HG03103 (cell line): ENCODE data around the gene DUSP7.

ENCODE experiments used
- ATAC-seq: cut with Tn5 transposase; IDR thresholded peaks from one replicate; pipeline ENCODE4 v1.9.1; 2021; ENCODE audit warnings: low read depth; ENCODE audit not compliant: unreplicated experiment

DUSP7 gene

DNA sequence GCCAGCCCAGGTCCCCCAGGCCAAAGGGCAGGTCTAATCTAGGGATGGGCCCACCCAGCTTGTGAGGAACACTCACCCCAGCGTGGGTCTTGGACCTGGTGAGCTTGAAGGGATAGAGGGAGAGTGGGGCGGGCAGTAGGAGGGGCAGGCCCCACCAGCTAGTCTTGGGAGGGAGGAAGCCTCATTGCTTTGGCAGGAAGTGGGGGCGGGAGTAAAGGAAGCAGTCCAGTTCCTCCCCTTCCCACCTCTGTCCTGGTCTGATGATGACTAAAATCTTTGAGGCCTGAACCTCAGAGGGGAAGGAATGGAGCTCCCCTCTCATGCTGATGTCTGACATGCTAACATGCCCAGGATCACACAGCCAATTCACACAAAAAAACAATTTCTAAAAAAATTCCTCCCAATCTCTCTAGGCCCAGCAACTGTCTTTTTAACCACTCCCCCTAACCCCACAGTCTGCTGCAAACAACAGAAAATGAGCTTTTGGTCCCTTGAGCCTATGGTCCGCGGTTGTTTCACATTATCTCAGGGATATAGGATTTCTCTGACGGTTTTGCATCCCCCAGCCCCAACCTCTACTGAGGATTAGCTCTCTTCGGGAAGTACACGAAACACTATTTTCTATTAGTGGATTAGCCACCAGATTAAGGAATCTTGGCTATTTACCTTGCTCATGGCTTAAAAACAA lies 30.7 kb upstream of the DUSP7 start:
- ATAC-seq = no peak

DNA sequence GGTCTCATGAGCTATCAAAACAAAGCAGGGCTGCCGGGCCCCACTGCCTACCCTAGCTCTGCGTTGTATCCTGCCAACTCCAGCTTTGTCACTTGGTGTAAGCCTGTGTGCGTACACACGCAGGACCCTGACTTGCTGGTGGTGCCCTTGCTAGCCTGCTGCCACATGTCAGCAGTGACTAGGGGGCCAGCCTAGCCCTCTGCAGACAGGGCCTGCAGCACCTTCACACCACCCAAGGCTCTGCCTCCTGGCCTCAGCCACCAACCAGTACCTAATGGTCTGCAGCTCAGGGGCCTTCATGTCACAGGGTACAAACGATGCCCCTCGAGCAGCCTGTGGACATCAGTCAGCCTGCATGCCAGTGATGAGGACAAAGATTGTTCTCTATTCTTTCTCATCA lies 30.1 kb upstream of the DUSP7 start:
- ATAC-seq = no peak

DNA sequence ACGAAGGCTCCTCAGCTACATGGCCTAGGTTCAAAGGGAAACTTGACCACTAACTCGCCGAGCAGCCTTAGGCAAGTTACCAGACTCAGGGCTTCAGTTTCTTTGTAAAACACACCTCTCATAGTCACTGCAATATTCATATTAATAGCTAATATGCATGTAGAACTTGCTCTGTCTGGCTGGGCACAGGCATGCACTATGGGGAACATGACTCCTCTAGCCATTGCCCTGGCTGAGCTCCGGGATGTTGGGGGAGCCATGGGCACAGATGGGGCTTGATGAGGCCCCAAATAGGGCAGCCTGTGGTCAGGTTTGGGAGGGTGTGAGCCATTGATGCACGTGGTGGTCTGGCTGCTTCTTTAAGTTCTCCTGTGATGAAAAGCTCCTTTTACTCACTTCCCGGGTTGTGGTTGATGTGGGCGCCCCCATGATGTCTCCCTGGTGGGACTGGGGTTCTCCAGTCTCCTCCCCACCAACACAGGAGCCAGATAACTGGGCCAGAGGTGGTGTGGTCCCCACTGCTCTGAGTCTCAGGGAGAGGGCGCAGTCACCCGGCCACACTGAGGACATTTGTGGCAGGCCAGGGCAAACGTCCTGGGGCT lies 29.4 kb upstream of the DUSP7 start:
- no peak for ATAC-seq

DNA sequence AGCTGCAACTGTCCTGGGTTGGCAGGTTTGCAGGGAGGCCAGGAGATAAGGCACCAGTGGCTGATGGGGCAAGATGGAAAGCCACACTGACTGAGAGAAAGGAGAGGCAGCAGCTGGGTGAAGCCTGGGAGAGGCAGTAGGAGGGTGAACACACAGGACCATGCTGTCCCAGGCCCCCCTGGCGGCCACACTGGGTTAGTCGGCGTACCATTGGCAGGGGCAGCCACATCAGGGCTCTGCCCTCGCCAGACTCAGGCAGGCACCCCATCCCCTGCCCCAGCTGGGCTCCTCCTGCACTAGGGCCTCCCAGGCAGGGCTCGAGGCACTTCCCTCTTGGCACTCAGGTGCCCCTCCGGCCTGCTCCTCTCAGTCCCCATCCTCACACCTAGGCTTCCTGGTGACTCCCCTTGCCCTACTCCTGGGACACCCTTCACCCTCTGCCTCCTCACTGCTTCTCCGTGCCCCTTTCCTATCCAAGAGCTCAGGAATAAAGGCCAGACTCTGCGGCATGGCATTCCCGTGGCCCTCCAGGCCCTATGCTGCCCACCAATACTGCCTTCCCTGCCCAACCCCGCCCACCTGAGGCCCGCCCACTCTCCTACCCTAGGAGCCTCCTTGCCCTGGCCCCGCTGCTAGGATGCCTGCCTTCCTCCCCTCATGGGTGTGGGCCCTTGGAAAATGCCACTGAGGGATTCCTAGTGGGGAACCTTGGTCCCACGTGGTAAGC lies 28.7 kb upstream of the DUSP7 start:
- no peak for ATAC-seq

DNA sequence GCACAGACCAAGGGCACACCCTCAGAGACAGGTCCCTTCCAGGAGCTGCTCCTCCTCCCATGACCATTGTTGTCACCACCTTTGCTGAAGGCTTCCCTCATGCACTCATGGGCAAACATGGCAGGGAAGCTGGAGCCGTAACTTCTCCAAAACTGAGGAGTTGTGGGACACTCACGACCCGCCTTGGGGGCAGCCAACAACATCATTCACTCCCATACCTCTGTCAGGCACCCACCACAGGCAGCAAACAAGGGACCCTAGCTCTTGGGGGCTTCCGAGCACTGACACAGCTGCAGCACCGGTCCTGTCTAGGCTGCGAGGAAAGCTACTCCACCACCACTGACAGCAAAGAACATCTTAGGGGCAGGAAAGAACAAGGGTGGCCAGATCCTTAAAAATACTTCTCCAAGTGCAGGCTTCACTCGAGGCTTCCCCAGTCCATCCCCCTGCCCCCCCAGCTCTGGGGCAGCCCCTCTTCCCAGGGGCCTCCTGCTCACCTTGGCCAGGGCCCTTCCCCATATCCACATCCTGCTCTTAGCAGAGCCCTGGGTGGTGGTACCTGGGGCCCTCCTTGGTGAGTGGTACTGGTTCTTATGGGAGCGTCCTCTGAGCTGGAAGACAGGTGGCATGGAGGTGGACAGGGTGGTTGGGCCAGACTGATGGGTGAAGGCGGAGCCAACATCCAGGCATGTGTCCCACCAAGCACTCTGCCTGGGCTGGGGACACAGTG lies 28.0 kb upstream of the DUSP7 start:
- no peak for ATAC-seq

DNA sequence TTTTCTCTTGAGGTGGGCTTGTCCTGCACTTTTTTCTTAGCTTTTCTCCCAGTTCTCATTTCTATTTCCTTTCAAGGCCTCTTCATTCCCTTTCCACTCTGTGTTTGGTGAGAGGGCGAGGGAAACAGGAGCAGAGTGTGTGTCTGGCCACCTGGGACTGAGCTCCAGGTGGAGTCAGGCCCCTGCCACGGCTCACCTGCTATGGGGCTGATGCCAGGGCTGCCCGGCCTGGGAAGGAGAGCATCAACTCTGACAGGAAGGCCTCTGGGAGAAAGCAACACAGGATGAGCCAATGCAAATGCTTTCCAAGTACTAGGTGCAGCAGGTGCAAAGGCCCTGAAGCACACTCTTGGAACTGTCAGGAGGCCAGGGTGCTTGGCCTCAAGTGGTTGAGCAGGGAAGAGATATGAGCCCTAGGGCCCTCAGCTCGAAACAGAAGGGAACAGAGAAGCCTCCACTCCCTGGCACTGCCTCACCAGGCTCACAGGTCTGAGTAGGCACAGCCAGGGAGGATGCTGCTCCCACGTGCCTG lies 27.3 kb upstream of the DUSP7 start:
- no peak for ATAC-seq

DNA sequence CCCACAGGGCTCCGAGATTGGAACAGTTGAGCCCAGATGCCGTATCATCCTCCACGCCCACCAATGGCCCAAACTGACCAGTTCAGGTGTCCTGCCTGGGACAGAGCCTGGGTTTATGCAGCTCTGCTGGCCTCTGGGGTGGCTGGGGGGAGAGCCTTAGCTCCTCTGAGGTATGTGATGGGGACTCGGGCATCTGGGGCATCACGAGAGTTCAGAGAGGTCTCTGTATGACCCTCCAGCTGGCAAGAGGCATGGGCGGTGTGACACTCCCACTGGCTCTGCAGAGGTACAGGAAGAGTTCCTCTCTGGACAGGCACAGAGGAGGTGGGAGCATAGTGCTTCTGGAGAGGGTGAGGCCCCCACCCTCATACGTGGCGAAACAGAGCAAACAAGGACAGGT lies 26.6 kb upstream of the DUSP7 start:
- no peak for ATAC-seq

DNA sequence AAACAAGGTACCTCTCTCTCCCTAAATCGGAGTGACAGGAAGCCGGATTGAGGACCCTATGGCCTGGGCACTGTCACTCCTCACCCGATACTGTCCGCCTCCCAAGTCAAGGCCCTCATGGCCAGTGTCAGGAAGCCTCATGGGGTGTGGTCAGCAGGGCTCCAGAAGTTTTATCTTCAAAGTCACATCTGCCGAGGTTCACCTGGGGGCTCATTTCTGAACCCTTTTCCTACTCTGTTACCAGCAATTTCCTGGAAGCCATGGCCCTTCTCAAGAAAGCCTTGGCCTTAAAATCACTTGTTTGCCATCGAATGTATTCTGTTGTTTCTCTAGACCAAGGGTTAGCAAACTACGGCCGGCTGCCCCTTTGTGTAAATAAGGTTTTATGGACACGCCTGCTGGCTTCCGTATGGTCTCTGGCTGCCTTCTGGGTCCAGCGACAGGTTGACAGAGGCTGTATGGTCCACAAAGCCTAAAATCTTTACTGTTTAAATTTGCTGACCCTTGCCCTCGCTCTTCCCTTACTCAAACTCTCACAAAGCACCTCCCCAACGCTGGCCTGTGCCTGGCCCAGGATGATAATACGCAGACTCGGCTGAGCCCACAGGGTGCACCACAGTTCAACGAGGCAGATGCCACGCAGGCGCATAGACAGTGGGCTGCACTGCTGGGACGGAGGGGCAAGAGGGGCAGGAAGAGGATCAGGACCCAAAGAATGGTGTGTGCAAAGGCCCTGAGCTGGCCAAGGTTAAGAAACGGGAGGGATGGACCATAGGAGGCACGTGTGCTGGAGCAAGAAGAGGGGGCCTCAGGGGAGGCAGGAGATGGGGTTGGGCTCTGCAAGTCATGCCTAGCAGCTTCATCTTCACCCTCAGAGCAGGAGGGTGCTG lies 24.7 kb upstream of the DUSP7 start:
- ATAC-seq = no peak

DNA sequence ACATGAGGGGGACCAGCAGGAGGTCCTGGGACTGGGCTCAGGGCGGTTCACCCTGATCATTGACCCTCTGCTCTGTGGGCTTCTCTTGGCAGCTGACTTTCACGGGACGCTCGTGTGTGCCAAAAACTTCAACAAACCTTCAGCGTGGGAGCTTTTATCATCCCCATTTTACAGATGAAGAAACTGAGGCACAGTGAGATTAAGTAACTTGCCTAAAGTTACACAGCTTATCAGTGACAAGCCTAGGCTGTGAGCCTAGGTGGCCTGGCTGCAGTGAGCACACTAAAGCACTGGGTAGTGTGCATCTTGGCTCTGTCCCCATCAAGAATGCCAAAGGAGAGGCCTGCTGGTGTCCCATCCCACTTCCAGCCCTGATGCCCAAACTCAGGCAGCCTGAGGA lies 23.6 kb upstream of the DUSP7 start:
- ATAC-seq = no peak

DNA sequence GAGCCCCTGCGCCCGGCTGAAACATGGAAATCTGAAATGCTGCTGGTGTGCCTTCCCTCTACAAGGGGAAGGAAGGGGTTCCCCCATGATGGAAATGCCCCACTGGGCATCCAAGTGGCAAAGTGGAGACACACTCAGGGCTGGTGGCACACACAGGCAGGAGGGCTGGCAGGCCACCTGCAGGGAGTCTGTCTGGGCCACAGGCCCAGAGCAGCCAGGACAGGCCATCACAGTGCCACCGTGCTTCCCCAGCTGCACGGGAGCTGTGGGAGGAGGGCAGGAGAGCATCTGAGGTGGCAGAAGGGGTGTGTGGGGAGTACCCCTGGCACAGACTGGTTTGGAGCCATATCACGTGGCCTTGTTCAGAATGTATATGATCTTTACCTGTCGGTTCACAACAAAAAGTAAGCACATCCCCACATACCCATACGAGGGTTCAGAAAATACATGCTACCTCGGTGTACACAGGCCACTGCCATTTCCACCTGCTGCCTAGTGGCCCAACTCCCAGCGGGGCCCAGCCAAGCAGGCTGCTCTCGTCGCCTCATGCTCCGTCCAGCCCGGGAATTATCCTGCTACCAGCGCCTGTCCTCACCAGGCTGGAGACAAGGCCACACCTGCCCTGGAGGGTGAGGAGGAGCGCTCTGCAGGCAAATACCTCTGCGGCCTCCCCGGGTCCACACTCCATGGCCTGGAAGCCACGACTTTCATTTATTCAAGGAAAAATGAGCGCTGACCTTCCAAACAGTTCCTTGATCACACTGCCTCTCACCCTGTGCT lies 22.6 kb upstream of the DUSP7 start:
- ATAC-seq = no peak

DNA sequence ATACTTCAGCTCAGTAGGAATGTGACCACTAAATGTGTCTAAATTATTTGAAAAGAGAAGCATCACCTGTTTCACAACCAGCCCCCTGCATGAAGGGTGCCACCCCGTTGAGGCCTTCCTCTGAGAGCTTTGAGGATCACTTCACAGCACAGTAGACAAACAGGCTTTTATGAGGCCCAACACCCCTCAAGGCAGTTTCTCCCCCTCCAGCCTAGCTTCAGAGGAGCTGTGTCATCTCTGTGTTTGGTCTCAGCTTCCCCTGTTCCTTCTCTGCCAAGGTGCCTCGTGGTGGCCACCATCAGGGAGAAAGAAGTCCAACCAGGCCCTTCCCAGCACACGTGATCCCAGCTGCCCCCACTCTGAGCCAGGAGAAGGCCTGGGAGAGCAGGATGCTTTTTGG lies 21.6 kb upstream of the DUSP7 start:
- ATAC-seq = no peak

DNA sequence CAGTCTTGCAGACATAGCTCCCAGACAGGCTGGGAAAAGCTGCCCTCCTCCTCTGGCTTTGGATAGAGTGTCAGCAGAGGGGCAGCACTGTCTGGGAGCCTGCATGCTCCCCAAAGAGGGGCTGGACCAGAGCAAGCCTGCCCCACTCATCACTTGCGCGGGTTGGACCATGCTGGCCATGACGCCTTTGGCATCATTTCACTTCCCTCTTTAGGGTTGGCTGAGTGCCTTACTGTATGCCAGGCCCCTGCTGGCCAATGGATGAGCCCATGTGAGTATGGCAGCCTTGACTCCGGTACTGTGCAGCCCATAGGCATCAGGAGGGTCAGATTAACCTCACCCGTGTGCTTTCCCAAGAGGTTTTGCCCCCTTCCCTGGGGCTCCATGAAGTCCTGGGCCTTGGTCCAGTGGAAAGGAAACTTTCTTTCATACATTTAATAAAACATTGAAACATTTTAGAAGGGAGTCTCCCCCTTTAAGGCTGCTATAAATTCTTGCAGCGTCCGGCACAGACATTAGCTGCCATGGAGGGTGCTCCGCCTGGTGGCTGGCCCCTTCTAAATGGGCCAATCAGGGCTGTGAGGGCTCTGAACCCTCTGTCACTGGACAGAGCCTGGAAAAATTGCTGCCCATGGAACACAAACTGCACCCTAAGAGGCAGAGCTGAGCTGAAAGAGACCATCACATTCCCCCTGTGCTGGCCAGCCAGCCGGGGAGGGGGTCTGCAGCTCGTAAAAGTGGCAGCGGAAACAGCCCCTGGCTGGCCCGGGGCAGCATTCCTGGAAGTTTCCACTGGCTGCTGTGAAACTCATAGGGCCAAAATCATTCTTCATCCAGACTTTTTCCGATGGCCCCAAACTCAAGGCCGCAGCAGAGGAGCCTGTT lies 20.8 kb upstream of the DUSP7 start:
- ATAC-seq = no peak

DNA sequence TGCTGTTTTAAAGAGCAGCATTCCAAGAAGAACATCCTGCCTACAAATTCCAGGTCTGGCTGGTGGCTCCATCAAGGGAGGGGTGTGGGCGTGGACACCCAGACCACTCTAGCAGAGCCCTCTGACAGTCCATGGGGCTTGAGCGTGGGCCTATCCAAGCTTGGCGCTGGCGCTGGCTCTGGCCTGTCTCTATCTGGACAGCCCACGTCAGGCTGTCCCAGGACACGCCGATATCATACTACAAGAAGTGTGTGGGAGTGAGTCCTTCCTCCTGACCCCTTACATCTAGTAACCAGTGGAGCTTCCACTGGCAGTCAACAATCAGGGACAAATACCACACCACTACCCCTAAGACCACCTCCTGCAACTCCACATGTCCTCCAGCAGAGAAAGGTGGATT lies 17.1 kb upstream of the DUSP7 start:
- ATAC-seq = no peak

DNA sequence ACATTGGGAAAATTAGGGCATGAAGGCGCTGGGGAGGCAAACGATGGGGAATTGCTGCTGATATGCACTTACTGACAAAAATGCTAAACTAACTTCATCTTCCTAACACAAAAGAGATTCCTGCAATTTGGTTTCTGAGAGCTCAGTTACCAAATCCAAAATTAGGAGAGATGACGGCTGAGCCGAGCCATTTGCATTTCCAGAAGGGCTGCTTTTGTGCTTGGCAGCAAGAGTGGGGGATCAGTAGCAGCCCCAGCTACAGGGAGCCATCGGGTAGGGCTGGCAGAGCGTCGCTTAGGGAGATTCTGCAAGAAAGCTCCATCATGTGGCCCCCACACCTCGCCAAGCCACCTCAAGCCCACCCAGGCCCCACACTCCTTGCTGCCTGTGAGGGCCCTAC lies 16.1 kb upstream of the DUSP7 start:
- no peak for ATAC-seq

DNA sequence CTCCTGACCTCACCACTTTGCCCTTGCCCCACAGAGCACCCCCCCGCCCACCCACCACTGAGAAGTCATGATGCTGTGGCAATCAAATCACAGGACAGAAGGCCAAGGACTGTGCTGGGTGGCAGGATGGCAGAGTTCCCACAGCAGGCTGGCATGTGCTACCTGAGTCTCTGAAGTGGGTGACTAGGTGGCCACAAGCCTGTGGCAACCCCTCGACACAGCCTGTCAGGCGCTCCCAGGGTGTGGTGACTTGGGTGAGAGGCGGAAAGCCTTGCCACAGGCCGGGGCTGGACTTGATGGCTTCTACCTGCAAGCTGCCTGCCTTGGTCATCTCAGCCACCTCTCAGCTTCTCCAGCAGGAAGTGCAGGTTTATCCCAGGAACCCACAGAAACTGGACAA lies 15.6 kb upstream of the DUSP7 start:
- no peak for ATAC-seq

DNA sequence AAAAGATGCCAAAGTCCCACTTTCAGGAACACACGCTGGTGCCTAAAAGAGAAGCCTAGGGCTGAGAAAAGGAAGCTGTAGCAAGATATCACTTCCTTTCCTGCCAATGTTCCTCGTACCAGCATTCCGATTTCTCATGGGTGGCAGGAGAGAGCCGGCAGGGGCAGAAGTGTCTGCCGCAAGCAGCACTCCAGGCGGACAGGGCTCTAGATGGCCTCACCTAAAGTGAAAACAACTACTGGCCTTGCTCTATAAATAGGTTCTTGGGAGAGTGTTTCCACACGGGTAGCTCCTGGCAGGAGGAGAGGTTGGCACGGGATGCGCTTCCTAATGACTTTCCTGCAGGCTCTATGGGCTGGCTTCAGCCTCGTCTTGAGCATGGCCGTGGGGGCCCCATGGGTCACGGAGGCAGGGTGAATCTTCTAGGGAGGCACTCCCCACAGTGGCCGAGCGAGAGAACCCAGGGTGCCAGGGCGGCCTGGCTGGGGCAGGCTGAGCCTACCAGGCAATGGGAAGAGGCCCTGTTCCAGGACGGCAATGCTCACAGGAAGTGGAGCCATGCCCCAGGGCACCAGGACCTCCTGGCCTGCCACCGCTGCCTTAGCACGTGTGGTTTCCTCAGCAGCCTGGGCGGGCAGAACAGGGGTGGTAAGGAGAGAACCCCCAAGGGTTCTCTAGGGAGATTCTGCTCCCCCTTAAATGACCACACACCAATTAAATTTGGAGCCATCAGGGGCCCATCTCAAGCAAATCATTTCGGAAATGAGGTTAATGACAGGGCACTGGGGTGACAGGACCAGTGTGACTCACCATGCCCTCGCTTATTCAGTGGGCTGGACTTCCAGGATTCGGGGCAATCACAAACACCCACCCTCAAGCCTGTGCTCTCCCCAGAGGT lies 14.6 kb upstream of the DUSP7 start:
- no peak for ATAC-seq

DNA sequence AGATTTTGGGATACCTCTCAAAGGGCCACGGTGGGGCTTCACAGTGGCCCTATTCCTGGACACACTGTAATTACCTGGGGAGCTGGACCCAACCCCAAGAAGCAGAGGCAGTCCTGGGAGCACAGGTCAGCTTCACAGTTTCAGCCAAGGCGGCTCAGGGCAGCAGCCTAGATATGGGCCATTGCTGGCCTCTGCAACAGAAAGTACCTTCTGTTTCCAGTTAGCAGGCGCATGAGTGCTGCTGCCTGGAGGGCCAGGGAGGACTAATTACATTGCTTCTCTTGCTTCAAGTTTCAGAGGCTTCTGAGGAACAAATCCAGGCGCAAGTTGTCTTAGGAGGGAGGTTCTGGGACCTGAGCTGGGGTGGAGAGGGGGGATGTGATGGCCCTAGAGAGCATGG lies 13.5 kb upstream of the DUSP7 start:
- no peak for ATAC-seq
